Fibroblast of skin of right biceps (primary cell): ENCODE results near the gene GRAMD1C.
A peak's percentile ranks its signal among the peaks of the same experiment; 100 is the strongest.

Experiments used
- DNase-seq: peaks from one replicate; pipeline ENCODE4 v3.0.0-alpha.2; 2013

GRAMD1C gene

GRCh38 chr3:113867506-113867905 lies 28.9 kb downstream of the GRAMD1C start:
- peak; percentile 72 for DNase-seq

- DNase-seq: no peak
These were observed 34.7 kb downstream of the GRAMD1C start for GRCh38 chr3:113873293-113873692.

GRCh38 chr3:113873814-113874526 lies 35.4 kb downstream of the GRAMD1C start:
- no peak for DNase-seq

GRCh38 chr3:113878403-113878802 lies 39.8 kb downstream of the GRAMD1C start:
- DNase-seq: no peak

- no peak for DNase-seq
These were observed 46.5 kb downstream of the GRAMD1C start for GRCh38 chr3:113885050-113885449.

- no peak for DNase-seq
These were observed 51.8 kb downstream of the GRAMD1C start for GRCh38 chr3:113890256-113890900.

- DNase-seq: no peak
These were observed 56.3 kb downstream of the GRAMD1C start for GRCh38 chr3:113894927-113895326.

GRCh38 chr3:113895964-113896363 lies 57.4 kb downstream of the GRAMD1C start:
- DNase-seq: no peak

- DNase-seq: no peak
These were observed 58.3 kb downstream of the GRAMD1C start for GRCh38 chr3:113896930-113897329.

GRCh38 chr3:113897373-113897777 lies 58.8 kb downstream of the GRAMD1C start:
- no peak for DNase-seq

GRCh38 chr3:113898892-113899291 lies 60.3 kb downstream of the GRAMD1C start:
- DNase-seq: peak; percentile 71

GRCh38 chr3:113906568-113907140 lies 68.1 kb downstream of the GRAMD1C start:
- no peak for DNase-seq

- DNase-seq: no peak
These were observed 69.5 kb downstream of the GRAMD1C start for GRCh38 chr3:113908133-113908532.

GRCh38 chr3:113910966-113911365 lies 72.4 kb downstream of the GRAMD1C start:
- peak; percentile 53 for DNase-seq

- peak; percentile 74 for DNase-seq
These were observed 74.1 kb downstream of the GRAMD1C start for GRCh38 chr3:113912552-113913236.

GRCh38 chr3:113914646-113915045 lies 76.1 kb downstream of the GRAMD1C start:
- peak; percentile 95 for DNase-seq

- DNase-seq: no peak
These were observed 89.0 kb downstream of the GRAMD1C start for GRCh38 chr3:113927556-113927955.

- DNase-seq: no peak
These were observed 108.2 kb downstream of the GRAMD1C start for GRCh38 chr3:113946831-113947230.

- peak; percentile 38 for DNase-seq
These were observed 108.9 kb downstream of the GRAMD1C start, which contains the start of gene ZDHHC23 for GRCh38 chr3:113947372-113948014. Gene ZDHHC23 (plus strand): TSS chr3:113948013. CDS start chr3:113948803, 790 bp downstream.

- DNase-seq: no peak
These were observed 109.7 kb downstream of the GRAMD1C start for GRCh38 chr3:113948015-113948917.

- peak; percentile 43 for DNase-seq
These were observed 114.3 kb downstream of the GRAMD1C start for GRCh38 chr3:113952921-113953320.

- DNase-seq: peak; percentile 6
These were observed 115.1 kb downstream of the GRAMD1C start for GRCh38 chr3:113953677-113954076.
